GM12878 (cell line): ENCODE results near the gene CEACAM8. TPM values are rescaled to one million over a fixed set of nuclear protein-coding genes. Genes with fewer than 3 reads are reported as not detected.

Source experiments
- ATAC-seq: fragments of 200-7000 bp; cut with Tn5 transposase; 3 replicates; pipeline ENCODE4 v1.9.1; 2020; ENCODE audit warnings: mild to moderate bottlenecking, moderate library complexity
- BruUV-seq: library from RNA; stranded (reverse); fragments of 400-500 nt; replicated peaks from 2 replicates; lab custom pipeline; 2021; lab: Mats Ljungman, UMichigan
- CTCF ChIA-PET: fragments of 300-600 bp; sonication (Branson Sonifier 250); formaldehyde crosslinking; extraction: SDS; loops from one replicate; lab custom pipeline; 2021; ENCODE audit warnings: inconsistent platforms; lab: Yijun Ruan, JAX
- POLR2A ChIA-PET: fragments of 350-600 bp; formaldehyde crosslinking; extraction: SDS; loops from one replicate; lab custom pipeline; 2021; ENCODE audit warnings: inconsistent platforms; lab: Charles Lee
- RAD21 ChIA-PET: fragments of 300-600 bp; sonication (Branson Sonifier 250); formaldehyde crosslinking; loops from one replicate; lab custom pipeline; 2023; ENCODE audit warnings: antibody characterized with exemption; ENCODE audit not compliant: unreplicated experiment; lab: Charles Lee
- SMC1A ChIA-PET: fragments of 300-600 bp; sonication (Branson Sonifier 250); formaldehyde crosslinking; loops from one replicate; lab custom pipeline; 2023; ENCODE audit not compliant: unreplicated experiment, uncharacterized antibody; lab: Charles Lee
- DNase-seq: peaks from one replicate; pipeline ENCODE4 v3.0.0-alpha.2; 2011; ENCODE audit warnings: low read depth, low spot score
- FAIRE-seq: peaks from 3 replicates; lab custom pipeline; 2011; peaks lifted over from hg19 to GRCh38; lab: Jason Lieb, UNC
- H2AFZ ChIP-seq: 2 replicates; pipeline ENCODE4 v1.6.0; 2011; ENCODE audit warnings: low read depth, low read length, control low read depth; ENCODE audit not compliant: control insufficient read depth
- H3K27ac ChIP-seq: 2 replicates; pipeline ENCODE4 v1.5.1; 2011; ENCODE audit warnings: control low read depth; ENCODE audit not compliant: control insufficient read depth, insufficient read depth
- H3K27me3 ChIP-seq, 2 experiments: replicated peaks in 1 of 2; 2 replicates each; pipeline versions ENCODE4 v1.6.0 to v1.6.1; 2011; ENCODE audit warnings: low read length in 1 of 2; ENCODE audit not compliant: control insufficient read depth in 2 of 2, insufficient read depth in 2 of 2
- H3K36me3 ChIP-seq, 2 experiments: 2 replicates each; pipeline ENCODE4 v1.5.1; 2011; ENCODE audit warnings: low read length in 1 of 2; ENCODE audit not compliant: control insufficient read depth in 2 of 2, insufficient read depth in 2 of 2
- H3K4me1 ChIP-seq: 2 replicates; pipeline ENCODE4 v1.6.1; 2011; ENCODE audit warnings: mild to moderate bottlenecking, low read length, moderate library complexity, mixed read lengths; ENCODE audit not compliant: control insufficient read depth, insufficient read depth
- H3K4me2 ChIP-seq: 2 replicates; pipeline ENCODE4 v1.6.0; 2011; ENCODE audit warnings: control low read depth; ENCODE audit not compliant: control insufficient read depth, insufficient read depth
- H3K4me3 ChIP-seq: fragments of 200-600 bp; sonication (generic); 2 replicates; pipeline ENCODE4 v1.5.1; 2016
- H3K79me2 ChIP-seq: 2 replicates; pipeline ENCODE4 v1.6.0; 2011; ENCODE audit warnings: low read length; ENCODE audit not compliant: control insufficient read depth, insufficient read depth
- H3K9ac ChIP-seq: 2 replicates; pipeline ENCODE4 v1.8.0; 2011; ENCODE audit warnings: low read length, control low read depth, mixed read lengths; ENCODE audit not compliant: control insufficient read depth, insufficient read depth
- H3K9me3 ChIP-seq: replicated peaks from 3 replicates; pipeline ENCODE4 v1.5.1; 2011; ENCODE audit warnings: mild to moderate bottlenecking, low read length; ENCODE audit not compliant: control insufficient read depth, insufficient read depth
- H4K20me1 ChIP-seq: 2 replicates; pipeline ENCODE4 v1.6.0; 2011; ENCODE audit not compliant: control insufficient read depth, insufficient read depth
- BHLHE40 ChIP-seq, 2 experiments: fragments of 450-650 bp in 1 of 2; IDR thresholded peaks; 2 replicates each; pipeline ENCODE4 v1.6.1; 2011 to 2017; ENCODE audit warnings: low read depth in 2 of 2, borderline replicate concordance in 1 of 2, improper control_type of control experiment in 1 of 2, low read length in 1 of 2, mild to moderate bottlenecking in 1 of 2
- CHD4 ChIP-seq: fragments of 200-600 bp; sonication (generic); IDR thresholded peaks from 2 replicates; pipeline ENCODE4 v1.6.1; 2016; ENCODE audit warnings: mild to moderate bottlenecking
- CUX1 ChIP-seq: IDR thresholded peaks from 2 replicates; pipeline ENCODE4 v1.6.1; 2012; ENCODE audit warnings: improper control_type of control experiment, low read depth, low read length; ENCODE audit not compliant: insufficient replicate concordance
- ESRRA ChIP-seq: IDR thresholded peaks from 2 replicates; pipeline ENCODE4 v1.6.1; 2012; ENCODE audit warnings: mild to moderate bottlenecking, low read length, improper control_type of control experiment
- HDGF ChIP-seq: fragments of 450-650 bp; IDR thresholded peaks from 2 replicates; pipeline ENCODE4 v1.6.1; 2016; ENCODE audit warnings: antibody characterized with exemption
- IKZF2 ChIP-seq, 2 experiments: fragments of 450-650 bp; IDR thresholded peaks; 2 replicates each; pipeline ENCODE4 v1.6.1; 2017; ENCODE audit warnings: mild to moderate bottlenecking in 2 of 2, moderate library complexity in 2 of 2
- LARP7 ChIP-seq: fragments of 450-650 bp; IDR thresholded peaks from 2 replicates; pipeline ENCODE4 v1.6.1; 2017; ENCODE audit warnings: mild to moderate bottlenecking
- MAX ChIP-seq: IDR thresholded peaks from 2 replicates; pipeline ENCODE4 v1.6.1; 2012; ENCODE audit warnings: low read depth, low read length, improper control_type of control experiment
- POLR2A ChIP-seq: IDR thresholded peaks from 2 replicates; pipeline ENCODE4 v1.6.1; 2011; ENCODE audit warnings: low read depth, mild to moderate bottlenecking, low read length
- SP1 ChIP-seq: IDR thresholded peaks from one replicate; pipeline ENCODE4 v1.6.1; 2011; ENCODE audit warnings: low read depth, low read length
- STAT3 ChIP-seq: IDR thresholded peaks from 2 replicates; pipeline ENCODE4 v1.6.1; 2011; ENCODE audit warnings: low read depth, low read length, improper control_type of control experiment
- ZNF274 ChIP-seq: IDR thresholded peaks from one replicate; pipeline ENCODE4 v1.8.0; 2011; ENCODE audit not compliant: insufficient read length, insufficient read depth
- WGBS: methylation state at CpG from one replicate; pipeline ENCODE4 v1.1.6; 2016; ENCODE audit warnings: low lambda C conversion rate; ENCODE audit not compliant: insufficient replicate concordance, insufficient coverage; ENCODE audit errors: missing lambda C conversion rate; 5-methylcytosine and 5-hydroxymethylcytosine counted together
- in situ Hi-C: fragments of 300-500 bp; cut with MboI; formaldehyde crosslinking; loops from 9 replicates; pipeline ENCODE4 v1.14.3; 2018; ENCODE audit warnings: mixed read lengths
- intact Hi-C: fragments of 100-400 bp; cut with micrococcal nuclease; formaldehyde crosslinking; loops from one replicate; pipeline ENCODE4 v1.14.2; 2022; ENCODE audit not compliant: unreplicated experiment
- polyA plus RNA-seq, 11 experiments: library from polyadenylated mRNA; depleted of rRNA in 4 of 11; unstranded in 6 of 11; stranded (reverse) in 5 of 11; fragments of >200 nt; fragmentation: Nextera tagmentation in 4 of 11; fragmentation: Illumina TruSeq in 1 of 11; extraction: Ambion mirVana in 4 of 11; extraction: Trizol in 1 of 11; gene quantifications; 1 replicate in 1 of 11; 2 replicates in 10 of 11; pipeline versions ENCODE4 v1.2.1 to v1.2.3, GENCODE V29; 2011 to 2016; ENCODE audit warnings: inconsistent platforms in 2 of 11, missing spikeins in 2 of 11, low read depth in 1 of 11
- total RNA-seq, 4 experiments: library from RNA; depleted of rRNA in 3 of 4; stranded (reverse); fragments of >200 nt in 3 of 4; fragmentation: Illumina TruSeq in 1 of 4; extraction: Trizol in 1 of 4; gene quantifications; 2 replicates each; pipeline versions ENCODE4 v1.2.1 to v1.2.3, GENCODE V29; 2013 to 2021
- TF ChIP-seq, protein P1 (sequence below): fragments of 450-650 bp; formaldehyde crosslinking; IDR thresholded peaks from 2 replicates; pipeline ENCODE4 v1.5.0; 2022; ENCODE audit warnings: mild to moderate bottlenecking, missing genetic modification characterization

CEACAM8 gene
- total and polyA plus RNA-seq, 10 of the 15 experiments (the other 5 are each of a cell fraction or from before 2014, with no cell fraction given) = 0.06 TPM; not detected in 9

DNA sequence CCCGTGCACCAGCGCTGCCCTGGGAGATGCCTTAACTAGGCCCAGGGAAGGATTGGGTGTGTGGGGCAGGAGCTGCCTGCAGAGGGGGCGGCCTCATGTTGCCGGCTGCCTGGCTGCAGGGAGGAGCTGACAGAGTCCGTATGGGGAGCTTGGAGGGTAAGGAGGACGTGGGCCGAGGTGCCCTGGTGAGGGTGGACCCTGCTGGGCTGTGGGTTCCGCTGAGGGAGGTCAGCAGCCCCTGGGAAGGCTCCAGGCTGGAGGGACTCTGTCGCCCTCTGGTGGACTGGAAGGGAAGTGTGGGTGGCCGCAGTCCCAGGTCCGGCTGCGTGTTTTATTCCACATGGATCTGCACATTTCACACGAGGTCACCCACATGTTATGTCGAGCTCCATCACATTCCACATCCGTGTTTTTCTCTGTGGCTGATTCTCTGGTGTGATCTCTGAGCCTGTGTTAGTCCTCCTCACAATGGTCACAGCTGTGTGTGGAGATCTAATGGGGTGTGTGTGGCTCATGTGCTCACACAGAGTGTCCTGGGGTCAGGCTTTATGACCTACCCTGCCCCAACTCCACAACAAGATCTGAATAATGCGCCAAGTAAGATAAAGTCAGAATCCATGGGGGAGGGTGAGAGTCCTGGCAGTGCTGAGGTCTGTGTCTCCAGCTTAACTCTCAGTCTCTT, 1.8 kb upstream of the CEACAM8 start (continued):
- TF ChIP-seq CUX1 = no peak

- CTCF ChIA-PET = interaction anchor here (0.6 to 3.3 kb wide), 11 partner anchors 10 to 845 kb away, joined by 3 to 31 read pairs (median 4); no protein-coding TSS in a partner anchor
- SMC1A ChIA-PET = no interaction called here
- no peak overlapping the region for H2AFZ ChIP-seq
- H3K9me3 ChIP-seq = no peaks in the 10 kb centered on the region
- RAD21 ChIA-PET = no interaction called here
- H3K27ac ChIP-seq = no peak overlapping the region
- DNase-seq (no peak), ATAC-seq (no peak), FAIRE-seq (no peak)
- H3K79me2 ChIP-seq = no peaks in the 10 kb centered on the region
- no peaks in the 10 kb centered on the region for H4K20me1 ChIP-seq
- H3K9ac ChIP-seq = no peak overlapping the region
- H3K36me3 ChIP-seq = no peaks in the 10 kb centered on the region
- POLR2A ChIA-PET = no interaction called here
- 6% methylated on average over 11 of the region's 11 CpGs for WGBS
- H3K27me3 ChIP-seq = peaks cover 0 to 4% of the 10 kb centered on the region in 2 experiments; a peak in 1 of 4 replicates
- no peak overlapping the region for H3K4me3 ChIP-seq
- in situ Hi-C loops (no loop called here), intact Hi-C loops (loop anchor here (1.0 kb wide), 2 partner anchors 32 to 145 kb away; no protein-coding TSS in a partner anchor)
- BruUV-seq = no TSS peak
- H3K4me2 ChIP-seq = no peak overlapping the region
- no peaks in the 10 kb centered on the region for H3K4me1 ChIP-seq
- TF ChIP-seq, protein P1, sequence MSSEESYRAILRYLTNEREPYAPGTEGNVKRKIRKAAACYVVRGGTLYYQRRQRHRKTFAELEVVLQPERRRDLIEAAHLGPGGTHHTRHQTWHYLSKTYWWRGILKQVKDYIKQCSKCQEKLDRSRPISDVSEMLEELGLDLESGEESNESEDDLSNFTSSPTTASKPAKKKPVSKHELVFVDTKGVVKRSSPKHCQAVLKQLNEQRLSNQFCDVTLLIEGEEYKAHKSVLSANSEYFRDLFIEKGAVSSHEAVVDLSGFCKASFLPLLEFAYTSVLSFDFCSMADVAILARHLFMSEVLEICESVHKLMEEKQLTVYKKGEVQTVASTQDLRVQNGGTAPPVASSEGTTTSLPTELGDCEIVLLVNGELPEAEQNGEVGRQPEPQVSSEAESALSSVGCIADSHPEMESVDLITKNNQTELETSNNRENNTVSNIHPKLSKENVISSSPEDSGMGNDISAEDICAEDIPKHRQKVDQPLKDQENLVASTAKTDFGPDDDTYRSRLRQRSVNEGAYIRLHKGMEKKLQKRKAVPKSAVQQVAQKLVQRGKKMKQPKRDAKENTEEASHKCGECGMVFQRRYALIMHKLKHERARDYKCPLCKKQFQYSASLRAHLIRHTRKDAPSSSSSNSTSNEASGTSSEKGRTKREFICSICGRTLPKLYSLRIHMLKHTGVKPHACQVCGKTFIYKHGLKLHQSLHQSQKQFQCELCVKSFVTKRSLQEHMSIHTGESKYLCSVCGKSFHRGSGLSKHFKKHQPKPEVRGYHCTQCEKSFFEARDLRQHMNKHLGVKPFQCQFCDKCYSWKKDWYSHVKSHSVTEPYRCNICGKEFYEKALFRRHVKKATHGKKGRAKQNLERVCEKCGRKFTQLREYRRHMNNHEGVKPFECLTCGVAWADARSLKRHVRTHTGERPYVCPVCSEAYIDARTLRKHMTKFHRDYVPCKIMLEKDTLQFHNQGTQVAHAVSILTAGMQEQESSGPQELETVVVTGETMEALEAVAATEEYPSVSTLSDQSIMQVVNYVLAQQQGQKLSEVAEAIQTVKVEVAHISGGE = no peak
- TF ChIP-seq HDGF (no peak), CHD4 (no peak), ZNF274 (no peak), LARP7 (no peak), STAT3 (no peak), SP1 (no peak), MAX (no peak), ESRRA (no peak), IKZF2 (IDR thresholded peaks at IDR 0.05) (no peak), POLR2A (no peak), BHLHE40 (IDR thresholded peaks at IDR 0.05; ENCODE audit: borderline replicate concordance in 1 of 2, low read depth in 2 of 2, low read length in 1 of 2) (no peak)
Measured at GRCh38 chr19:42595550-42596172, 937 bp upstream of the CEACAM8 start.
